Measurements from ENCODE around the gene CCDC137.
A peak's percentile ranks its signal among the peaks of the same experiment; 100 is the strongest.

The CCDC137 gene

GRCh38 chr17:81702934-81703746, 36.6 kb downstream of the CCDC137 start, which contains the start of gene MRPL12:
MRPL12 (plus strand) TSS chr17:81703367; CDS start chr17:81703502, 135 bp downstream.
- DNase-seq (ENCODE audit: low spot score), result peak; percentile 99
- TF ChIP-seq, protein P1, sequence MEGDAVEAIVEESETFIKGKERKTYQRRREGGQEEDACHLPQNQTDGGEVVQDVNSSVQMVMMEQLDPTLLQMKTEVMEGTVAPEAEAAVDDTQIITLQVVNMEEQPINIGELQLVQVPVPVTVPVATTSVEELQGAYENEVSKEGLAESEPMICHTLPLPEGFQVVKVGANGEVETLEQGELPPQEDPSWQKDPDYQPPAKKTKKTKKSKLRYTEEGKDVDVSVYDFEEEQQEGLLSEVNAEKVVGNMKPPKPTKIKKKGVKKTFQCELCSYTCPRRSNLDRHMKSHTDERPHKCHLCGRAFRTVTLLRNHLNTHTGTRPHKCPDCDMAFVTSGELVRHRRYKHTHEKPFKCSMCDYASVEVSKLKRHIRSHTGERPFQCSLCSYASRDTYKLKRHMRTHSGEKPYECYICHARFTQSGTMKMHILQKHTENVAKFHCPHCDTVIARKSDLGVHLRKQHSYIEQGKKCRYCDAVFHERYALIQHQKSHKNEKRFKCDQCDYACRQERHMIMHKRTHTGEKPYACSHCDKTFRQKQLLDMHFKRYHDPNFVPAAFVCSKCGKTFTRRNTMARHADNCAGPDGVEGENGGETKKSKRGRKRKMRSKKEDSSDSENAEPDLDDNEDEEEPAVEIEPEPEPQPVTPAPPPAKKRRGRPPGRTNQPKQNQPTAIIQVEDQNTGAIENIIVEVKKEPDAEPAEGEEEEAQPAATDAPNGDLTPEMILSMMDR (IDR thresholded peaks at IDR 0.05; ENCODE audit: extremely low read depth, missing control alignments), result no peak

GRCh38 chr17:81703747-81704654, 37.5 kb downstream of the CCDC137 start:
- no peak for DNase-seq (ENCODE audit: low spot score)
- TF ChIP-seq, protein P1 (IDR thresholded peaks at IDR 0.05; ENCODE audit: extremely low read depth, missing control alignments), result no peak

- TF ChIP-seq, protein P1 (IDR thresholded peaks at IDR 0.05; ENCODE audit: extremely low read depth, missing control alignments), result no peak
- no peak for DNase-seq (ENCODE audit: low spot score)
These were observed 39.1 kb downstream of the CCDC137 start for GRCh38 chr17:81705518-81706231.

- DNase-seq (ENCODE audit: low spot score), result no peak
- TF ChIP-seq, protein P1 (IDR thresholded peaks at IDR 0.05; ENCODE audit: extremely low read depth, missing control alignments), result no peak
These were observed 39.7 kb downstream of the CCDC137 start for GRCh38 chr17:81706232-81706611.

DNA sequence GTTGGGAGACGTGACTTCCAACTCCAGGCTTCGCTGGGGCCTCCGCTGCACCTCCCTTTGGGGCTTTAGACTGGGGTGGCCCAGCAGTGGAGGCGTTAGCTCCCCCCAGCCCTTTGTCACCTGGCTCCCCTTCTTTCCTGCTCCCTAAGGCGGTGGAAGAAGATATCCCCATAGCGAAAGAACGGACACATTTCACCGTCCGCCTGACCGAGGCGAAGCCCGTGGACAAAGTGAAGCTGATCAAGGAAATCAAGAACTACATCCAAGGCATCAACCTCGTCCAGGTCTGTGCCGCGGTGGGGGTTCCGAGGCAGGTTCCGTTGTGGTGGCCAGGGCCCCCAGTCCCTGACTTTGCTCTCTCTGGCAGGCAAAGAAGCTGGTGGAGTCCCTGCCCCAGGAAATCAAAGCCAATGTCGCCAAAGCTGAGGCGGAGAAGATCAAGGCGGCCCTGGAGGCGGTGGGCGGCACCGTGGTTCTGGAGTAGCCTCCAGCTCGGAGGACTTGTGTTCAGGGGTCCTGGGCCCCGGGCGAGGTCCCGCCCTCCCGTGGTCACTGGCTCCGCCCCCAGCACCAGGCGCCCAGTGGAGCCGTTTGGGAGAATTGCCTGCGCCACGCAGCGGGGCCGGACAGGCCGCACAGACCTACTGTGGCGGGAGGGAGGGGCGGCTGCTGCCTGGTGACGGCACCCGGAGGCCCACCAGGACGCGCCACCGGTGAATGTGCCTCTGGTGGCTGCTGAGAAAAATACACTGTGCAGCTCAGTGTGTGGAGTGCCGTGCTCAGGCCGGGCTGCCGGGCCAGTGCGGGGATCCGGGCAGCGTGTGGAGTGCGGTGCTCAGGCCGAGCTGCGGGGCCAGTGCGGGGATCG, 40.5 kb downstream of the CCDC137 start:
- no peak for DNase-seq (ENCODE audit: low spot score)
- TF ChIP-seq, protein P1 (IDR thresholded peaks at IDR 0.05; ENCODE audit: extremely low read depth, missing control alignments), result no peak

- TF ChIP-seq, protein P1 (IDR thresholded peaks at IDR 0.05; ENCODE audit: extremely low read depth, missing control alignments), result no peak
- no peak for DNase-seq (ENCODE audit: low spot score)
These were observed 41.4 kb downstream of the CCDC137 start for GRCh38 chr17:81707725-81708646.

All from GM20000 (cell line).